Stimulated activated CD4-positive, alpha-beta T cell treated with anti-CD3 and anti-CD28 coated beads, Interleukin-12 subunit alpha, Interleukin-12 subunit beta, amount 100 ng/mL, for 24 hours (primary cell): Measurements from ENCODE around the gene TBC1D4.
"Not testable (repeated sequence)": the region's sequence is repeated elsewhere in the genome, so short reads cannot be mapped to it uniquely, and the experiment has no call there.

ENCODE experiments used
- DNase-seq, 2 experiments: peaks; one replicate each; pipeline ENCODE4 v3.0.0-alpha.2; 2020; ENCODE audit warnings: low read depth in 2 of 2

Gene TBC1D4

GRCh38 chr13:75360170-75360569 is 121.8 kb downstream of the TBC1D4 start:
- no peak for DNase-seq

- DNase-seq: no peak
These were observed 122.7 kb downstream of the TBC1D4 start for GRCh38 chr13:75359266-75359665.

- DNase-seq: peak; percentile 28
These were observed 124.2 kb downstream of the TBC1D4 start for GRCh38 chr13:75357576-75358289.

GRCh38 chr13:75356421-75356820 is 125.5 kb downstream of the TBC1D4 start:
- DNase-seq: no peak

GRCh38 chr13:75355609-75356008 is 126.4 kb downstream of the TBC1D4 start:
- DNase-seq: no peak

GRCh38 chr13:75353781-75354193 is 128.2 kb downstream of the TBC1D4 start:
- no peak for DNase-seq

GRCh38 chr13:75352641-75353327 is 129.2 kb downstream of the TBC1D4 start:
- DNase-seq: no peak

GRCh38 chr13:75351538-75351937 is 130.4 kb downstream of the TBC1D4 start:
- not testable (repeated sequence) for DNase-seq

- no peak for DNase-seq
These were observed 134.0 kb downstream of the TBC1D4 start for GRCh38 chr13:75347925-75348324.

- DNase-seq: no peak
These were observed 134.5 kb downstream of the TBC1D4 start for GRCh38 chr13:75347457-75347856.

GRCh38 chr13:75345193-75345592 is 136.8 kb downstream of the TBC1D4 start:
- no peak for DNase-seq

- no peak for DNase-seq
These were observed 140.9 kb downstream of the TBC1D4 start for GRCh38 chr13:75341028-75341427.

GRCh38 chr13:75339635-75340374 is 142.2 kb downstream of the TBC1D4 start:
- no peak for DNase-seq

- DNase-seq: no peak
These were observed 147.1 kb downstream of the TBC1D4 start for GRCh38 chr13:75334634-75335447.

- no peak for DNase-seq
These were observed 148.9 kb downstream of the TBC1D4 start for GRCh38 chr13:75333103-75333502.

GRCh38 chr13:75331792-75332349 is 150.1 kb downstream of the TBC1D4 start:
- DNase-seq: no peak

- DNase-seq: no peak
These were observed 151.2 kb downstream of the TBC1D4 start for GRCh38 chr13:75330770-75331169.

- no peak for DNase-seq
These were observed 152.2 kb downstream of the TBC1D4 start for GRCh38 chr13:75329723-75330122.

- DNase-seq: no peak
These were observed 152.9 kb downstream of the TBC1D4 start for GRCh38 chr13:75329097-75329496.

- DNase-seq: no peak
These were observed 154.8 kb downstream of the TBC1D4 start for GRCh38 chr13:75327135-75327510.
